Tibial nerve (tissue), 4 donors: ENCODE results near the gene ATAD1. TPM values are rescaled to one million over a fixed set of nuclear protein-coding genes. Genes with fewer than 3 reads are reported as not detected.

Experiments
- DNase-seq, 2 donors: peaks; one replicate each; pipeline ENCODE4 v3.0.0-alpha.2; 2019; ENCODE audit warnings: low spot score in 2 of 2
- H3K27ac ChIP-seq, 4 donors: fragments of 200-600 bp; sonication (generic) in 3 of 4; one replicate each; pipeline ENCODE4 v1.5.1; 2017 to 2019; ENCODE audit warnings: mild to moderate bottlenecking in 1 of 4
- H3K27me3 ChIP-seq, 2 donors: fragments of 200-600 bp; sonication (generic) in 1 of 2; one replicate each; pipeline versions ENCODE4 v1.5.1 to v1.6.0; 2017 to 2019
- H3K36me3 ChIP-seq, 3 donors: fragments of 200-600 bp; sonication (generic); one replicate each; pipeline ENCODE4 v1.5.1; 2018 to 2019
- H3K4me1 ChIP-seq, 4 donors: fragments of 200-600 bp; sonication (generic) in 3 of 4; one replicate each; pipeline ENCODE4 v1.5.1; 2017 to 2019
- H3K4me3 ChIP-seq, 4 donors: fragments of 200-600 bp; sonication (generic) in 3 of 4; one replicate each; pipeline ENCODE4 v1.5.1; 2017 to 2019; ENCODE audit warnings: mild to moderate bottlenecking in 1 of 4, moderate library complexity in 1 of 4
- H3K9me3 ChIP-seq, 4 donors: fragments of 200-600 bp; sonication (generic) in 3 of 4; one replicate each; pipeline ENCODE4 v1.5.1; 2017 to 2019
- CTCF ChIP-seq, 5 experiments: fragments of 200-600 bp in 3 of 5; fragments of 450-650 bp in 2 of 5; sonication (generic) in 3 of 5; IDR thresholded peaks; one replicate each; pipeline ENCODE4 v1.5.1; 2016 to 2019; ENCODE audit warnings: antibody characterized with exemption in 5 of 5, mild to moderate bottlenecking in 3 of 5, moderate library complexity in 2 of 5
- EP300 ChIP-seq, 2 donors: sonication (generic); formaldehyde crosslinking; IDR thresholded peaks; one replicate each; pipeline ENCODE4 v1.6.1; 2017; ENCODE audit warnings: antibody characterized with exemption in 2 of 2, mild to moderate bottlenecking in 1 of 2
- POLR2A ChIP-seq, 2 donors: fragments of 450-650 bp; IDR thresholded peaks; one replicate each; pipeline ENCODE4 v1.6.1; 2017; ENCODE audit warnings: antibody characterized with exemption in 2 of 2, mild to moderate bottlenecking in 2 of 2, moderate library complexity in 2 of 2
- WGBS, 2 donors: methylation state at CpG; one replicate each; pipeline ENCODE4 v1.1.5; 2018; 5-methylcytosine and 5-hydroxymethylcytosine counted together
- total RNA-seq, 4 donors: library from RNA; depleted of rRNA; stranded (reverse); fragments of >200 nt; gene quantifications; one replicate each; pipeline ENCODE4 v1.1.0, GENCODE V29; 2016

Gene ATAD1
- total RNA-seq, 4 donors from 2014 or later: 21.8 to 45.9 (median 26.9) TPM

DNA sequence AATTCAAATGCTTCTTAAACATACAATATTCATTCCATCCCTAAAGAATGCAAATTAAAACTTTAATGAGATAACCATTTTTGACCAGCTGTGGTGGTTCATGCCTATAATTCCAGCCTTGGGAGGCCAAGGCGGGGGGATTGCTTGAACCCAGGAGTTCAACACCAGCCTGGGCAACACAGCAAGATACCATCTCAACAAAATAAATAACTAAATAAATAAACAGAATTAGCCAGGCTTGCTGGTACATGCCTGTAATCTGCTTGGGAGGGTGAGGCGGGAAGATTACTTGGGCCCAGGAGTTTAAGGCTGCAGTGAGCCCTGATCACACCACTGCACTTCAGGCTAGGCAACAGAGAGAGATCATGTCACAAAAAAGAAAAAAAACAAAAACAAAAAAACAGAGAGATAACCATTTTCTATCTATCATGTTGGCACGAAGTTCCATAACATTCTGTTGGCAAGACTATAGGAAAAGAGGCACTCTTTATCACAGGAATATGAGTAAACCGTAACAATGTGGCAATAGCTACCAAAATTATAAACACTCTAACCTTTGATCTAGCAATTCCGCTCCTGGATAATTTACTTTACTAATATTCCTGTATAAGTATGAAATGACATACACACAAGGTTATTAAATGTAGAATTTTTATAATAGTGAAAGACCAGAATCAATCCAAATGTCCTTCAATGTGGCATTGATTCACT, 52.2 kb downstream of the ATAD1 start:
- no peak overlapping the region for H3K4me3 ChIP-seq
- 85 to 98% methylated on average over 5 of the region's 5 CpGs for WGBS, 2 donors
- H3K9me3 ChIP-seq: no peaks in the 10 kb centered on the region
- TF ChIP-seq CTCF (IDR thresholded peaks at IDR 0.05) (no peak), EP300 (IDR thresholded peaks at IDR 0.05) (no peak), POLR2A (IDR thresholded peaks at IDR 0.05) (no peak)
- H3K4me1 ChIP-seq: no peaks in the 10 kb centered on the region
- H3K27ac ChIP-seq: no peak overlapping the region
- peaks cover 0 to 57% (median 0%) of the 10 kb centered on the region in 3 donors for H3K36me3 ChIP-seq
- no peaks in the 10 kb centered on the region for H3K27me3 ChIP-seq
- no peak for DNase-seq

- Histone ChIP-seq H3K36me3 (peaks cover 0 to 50% (median 0%) of the 10 kb centered on the region in 3 donors), H3K9me3 (no peaks in the 10 kb centered on the region), H3K27me3 (no peaks in the 10 kb centered on the region), H3K4me3 (no peak overlapping the region), H3K27ac (no peak overlapping the region), H3K4me1 (no peaks in the 10 kb centered on the region)
- 90 to 94% methylated on average over 13 of the region's 13 CpGs for WGBS, 2 donors
- TF ChIP-seq EP300 (IDR thresholded peaks at IDR 0.05): no peak
- TF ChIP-seq POLR2A (IDR thresholded peaks at IDR 0.05): no peak
- no peak for TF ChIP-seq CTCF (IDR thresholded peaks at IDR 0.05)
- DNase-seq: no peak
Observed at GRCh38 chr10:87764072-87764934, 53.7 kb downstream of the ATAD1 start.

- WGBS, 2 donors: 92 to 93% methylated on average over 5 of the region's 5 CpGs
- no peak for DNase-seq
- Histone ChIP-seq H3K36me3 (peaks cover 0 to 39% (median 0%) of the 10 kb centered on the region in 3 donors), H3K27ac (no peak overlapping the region), H3K9me3 (no peaks in the 10 kb centered on the region), H3K4me1 (no peaks in the 10 kb centered on the region), H3K4me3 (no peak overlapping the region), H3K27me3 (no peaks in the 10 kb centered on the region)
- TF ChIP-seq POLR2A (IDR thresholded peaks at IDR 0.05): no peak
Observed at GRCh38 chr10:87763086-87763861, 54.8 kb downstream of the ATAD1 start.

- Histone ChIP-seq H3K27me3 (no peaks in the 10 kb centered on the region), H3K4me1 (no peaks in the 10 kb centered on the region), H3K9me3 (no peaks in the 10 kb centered on the region), H3K27ac (no peak overlapping the region), H3K4me3 (no peak overlapping the region), H3K36me3 (peaks cover 0 to 26% (median 0%) of the 10 kb centered on the region in 3 donors)
- WGBS, 2 donors: 70 to 89% methylated on average over 2 of the region's 2 CpGs
- no peak for TF ChIP-seq EP300 (IDR thresholded peaks at IDR 0.05)
- DNase-seq: no peak
Observed at GRCh38 chr10:87761892-87762291, 56.1 kb downstream of the ATAD1 start.

- H3K36me3 ChIP-seq: peaks cover 0 to 20% (median 0%) of the 10 kb centered on the region in 3 donors
- no peaks in the 10 kb centered on the region for H3K9me3 ChIP-seq
- WGBS, 2 donors: 86 to 90% methylated on average over 4 of the region's 4 CpGs
- no peak overlapping the region for H3K4me3 ChIP-seq
- no peaks in the 10 kb centered on the region for H3K27me3 ChIP-seq
- no peak overlapping the region for H3K27ac ChIP-seq
- no peaks in the 10 kb centered on the region for H3K4me1 ChIP-seq
- TF ChIP-seq EP300 (IDR thresholded peaks at IDR 0.05): no peak
- TF ChIP-seq CTCF (IDR thresholded peaks at IDR 0.05): no peak
- TF ChIP-seq POLR2A (IDR thresholded peaks at IDR 0.05): no peak
- no peak for DNase-seq
Observed at GRCh38 chr10:87761153-87761552, 56.9 kb downstream of the ATAD1 start.
